ENCODE results near the gene SHROOM3.
"Not testable (repeated sequence)": the region's sequence is repeated elsewhere in the genome, so short reads cannot be mapped to it uniquely, and the experiment has no call there.

SHROOM3 gene

DNA sequence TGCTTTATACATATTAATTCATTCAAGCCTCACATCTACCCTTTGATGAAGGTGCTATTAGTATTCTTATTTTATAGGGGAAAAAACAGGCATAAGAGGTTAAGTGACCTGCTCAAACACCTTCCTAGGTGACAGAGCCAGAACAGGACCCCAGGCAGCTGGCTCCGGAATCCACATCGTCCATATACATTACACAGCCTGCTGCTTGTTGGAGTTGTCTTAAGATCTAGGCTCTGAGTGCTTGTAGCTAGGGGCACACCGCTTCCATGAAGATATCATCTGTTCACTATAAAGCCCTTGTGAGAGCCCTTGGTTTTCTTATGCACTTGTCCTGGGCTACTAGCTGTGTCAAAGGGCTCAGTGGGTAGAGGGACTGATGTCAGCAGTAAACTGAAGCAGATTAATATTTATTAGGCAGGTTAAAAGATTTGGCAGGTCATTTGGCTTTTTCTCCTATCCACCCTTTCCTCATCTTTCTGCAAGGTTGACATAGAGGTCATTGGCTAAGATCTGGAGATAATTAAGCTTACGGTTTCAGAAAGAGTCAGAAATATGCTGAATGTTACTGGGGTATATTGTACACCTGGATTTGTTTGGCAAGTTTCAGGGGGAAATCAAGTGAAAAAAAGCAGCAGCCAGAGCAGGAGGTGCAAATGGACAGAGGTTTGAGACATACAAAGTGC is 267.6 kb downstream of the SHROOM3 start:
- no peak for DNase-seq

- no peak for DNase-seq
These were observed 268.1 kb downstream of the SHROOM3 start for GRCh38 chr4:76703123-76703490.

GRCh38 chr4:76703676-76704075 is 268.6 kb downstream of the SHROOM3 start:
- no peak for DNase-seq

- no peak for DNase-seq
These were observed 269.3 kb downstream of the SHROOM3 start for GRCh38 chr4:76704133-76704881.

DNA sequence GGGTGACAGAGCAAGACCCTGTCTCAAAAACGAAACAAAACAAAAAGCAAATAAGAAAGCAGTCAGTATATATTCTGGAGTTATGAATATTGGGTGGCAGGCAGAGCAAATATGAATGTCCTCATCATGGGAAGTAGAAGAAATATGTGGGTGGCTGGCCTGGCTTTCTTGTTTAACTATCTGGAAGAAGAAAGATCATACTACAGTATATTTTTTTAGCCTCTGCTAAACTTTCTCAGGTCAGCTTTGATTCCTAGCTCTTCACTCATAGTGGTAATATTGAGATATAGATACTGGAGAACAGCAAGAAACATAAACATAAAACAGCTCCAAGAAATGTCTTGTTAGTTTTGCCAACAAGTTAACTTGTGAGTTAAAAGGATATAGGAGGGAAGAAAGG is 270.4 kb downstream of the SHROOM3 start:
- no peak for DNase-seq

- DNase-seq = no peak
These were observed 271.6 kb downstream of the SHROOM3 start for GRCh38 chr4:76706581-76706980.

DNA sequence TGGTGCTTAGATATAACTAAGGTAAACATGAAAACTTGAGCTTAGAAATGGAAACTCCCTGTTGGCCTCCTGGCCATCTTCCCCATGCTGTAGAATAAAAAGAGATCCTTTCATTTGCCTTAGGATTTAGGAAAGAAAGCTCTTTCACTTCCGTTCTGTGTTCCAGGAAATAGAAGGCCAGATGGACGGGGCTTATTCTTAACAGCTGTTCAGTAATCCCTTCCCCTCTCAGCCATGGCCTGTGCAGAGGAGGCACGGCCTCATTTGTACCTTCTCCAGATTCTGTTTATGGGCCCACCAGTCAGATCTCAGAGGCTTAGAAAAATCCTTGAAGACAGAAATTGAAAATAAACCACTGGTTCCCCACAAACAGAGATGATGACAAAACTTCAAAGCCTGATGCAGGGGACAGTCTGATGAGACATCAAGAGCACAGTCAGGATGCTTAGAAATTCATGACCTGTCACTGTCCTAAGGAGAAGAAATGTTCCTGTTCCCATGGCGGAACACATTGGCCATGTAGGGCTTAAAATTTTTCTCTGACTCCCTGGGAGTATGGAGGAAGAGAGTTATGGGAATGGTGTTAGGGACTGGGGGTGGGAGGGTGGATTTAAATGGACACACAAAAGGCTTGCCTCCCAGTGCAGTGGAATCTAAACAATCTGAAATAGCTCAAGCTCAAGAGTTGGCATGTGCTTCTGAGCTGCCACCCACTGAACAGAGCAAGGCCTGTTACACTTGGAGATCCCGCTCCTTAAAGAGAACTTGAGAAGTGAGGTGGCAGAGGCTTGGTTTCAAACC is 274.1 kb downstream of the SHROOM3 start:
- DNase-seq = no peak

GRCh38 chr4:76709772-76710090 is 274.7 kb downstream of the SHROOM3 start:
- no peak for DNase-seq

GRCh38 chr4:76712564-76712963 is 277.5 kb downstream of the SHROOM3 start:
- DNase-seq = no peak

- no peak for DNase-seq
These were observed 279.2 kb downstream of the SHROOM3 start for GRCh38 chr4:76714226-76714625.

DNA sequence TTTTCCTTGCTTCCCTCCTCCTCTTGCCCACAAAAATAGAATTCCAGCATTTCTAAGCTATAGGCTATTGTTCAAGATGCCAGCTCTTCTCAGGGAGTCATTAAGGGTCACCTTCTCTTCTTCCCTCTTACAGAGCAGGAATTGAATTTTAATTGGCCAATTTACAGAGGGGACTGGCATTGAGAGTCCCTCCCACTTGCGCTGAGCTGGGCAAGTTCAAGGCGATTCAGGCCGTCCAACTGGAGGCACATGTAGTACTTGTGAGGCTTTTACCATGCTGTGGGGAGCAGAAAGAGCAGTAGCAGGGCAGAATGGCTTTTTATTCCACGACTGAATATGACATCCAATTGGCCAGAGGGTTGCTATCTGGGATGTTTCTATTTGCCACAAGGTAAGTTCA is 281.0 kb downstream of the SHROOM3 start:
- DNase-seq = no peak

DNA sequence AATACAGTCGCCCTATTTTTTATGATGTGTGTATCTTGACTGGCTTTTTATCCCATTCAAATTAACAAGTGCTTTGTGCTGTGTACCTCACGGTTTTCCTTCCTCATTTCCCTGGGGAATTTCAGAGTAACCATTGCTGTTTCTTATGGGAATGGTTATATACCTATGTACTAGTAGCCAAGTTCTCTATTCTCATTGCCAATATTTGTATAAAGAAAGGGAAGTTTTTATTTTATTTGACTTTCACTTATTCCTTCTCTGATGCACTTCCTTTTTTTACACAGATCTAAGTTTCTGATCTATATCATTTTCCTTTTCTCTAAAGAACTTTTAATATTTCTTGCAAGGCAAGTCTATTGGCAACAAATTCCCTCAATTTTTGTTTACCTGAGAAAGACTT is 281.6 kb downstream of the SHROOM3 start:
- no peak for DNase-seq

GRCh38 chr4:76717431-76717830 is 282.4 kb downstream of the SHROOM3 start:
- no peak for DNase-seq

- no peak for DNase-seq
These were observed 283.0 kb downstream of the SHROOM3 start for GRCh38 chr4:76718021-76718420.

GRCh38 chr4:76718831-76719230 is 283.8 kb downstream of the SHROOM3 start:
- no peak for DNase-seq

DNA sequence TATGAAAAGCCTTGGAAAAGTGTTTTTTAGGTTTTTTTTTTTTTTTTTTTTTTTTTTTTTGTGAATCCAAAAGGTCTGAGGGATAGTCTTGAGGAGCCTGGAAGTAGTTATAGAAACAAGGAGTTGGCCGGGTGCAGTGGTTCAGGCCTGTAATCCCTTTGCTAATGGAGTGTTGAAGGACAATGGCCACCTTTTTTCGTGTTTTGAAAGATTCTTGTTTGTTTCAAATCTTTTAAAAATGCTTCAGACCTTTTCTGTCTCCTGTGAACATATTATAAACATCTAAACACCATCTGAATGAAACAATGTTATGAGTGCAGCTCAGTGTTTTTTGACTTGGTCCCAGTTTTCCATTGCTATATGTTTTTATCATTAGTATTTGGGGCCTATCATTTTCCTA is 285.1 kb downstream of the SHROOM3 start:
- DNase-seq = no peak

GRCh38 chr4:76722146-76722545 is 287.1 kb downstream of the SHROOM3 start:
- DNase-seq = not testable (repeated sequence)

GRCh38 chr4:76722838-76723237 is 287.8 kb downstream of the SHROOM3 start:
- DNase-seq = no peak

- DNase-seq = no peak
These were observed 288.3 kb downstream of the SHROOM3 start for GRCh38 chr4:76723373-76723772.

- DNase-seq = no peak
These were observed 288.9 kb downstream of the SHROOM3 start for GRCh38 chr4:76723924-76724323.

- DNase-seq = no peak
These were observed 290.0 kb downstream of the SHROOM3 start for GRCh38 chr4:76725039-76725438.

DNA sequence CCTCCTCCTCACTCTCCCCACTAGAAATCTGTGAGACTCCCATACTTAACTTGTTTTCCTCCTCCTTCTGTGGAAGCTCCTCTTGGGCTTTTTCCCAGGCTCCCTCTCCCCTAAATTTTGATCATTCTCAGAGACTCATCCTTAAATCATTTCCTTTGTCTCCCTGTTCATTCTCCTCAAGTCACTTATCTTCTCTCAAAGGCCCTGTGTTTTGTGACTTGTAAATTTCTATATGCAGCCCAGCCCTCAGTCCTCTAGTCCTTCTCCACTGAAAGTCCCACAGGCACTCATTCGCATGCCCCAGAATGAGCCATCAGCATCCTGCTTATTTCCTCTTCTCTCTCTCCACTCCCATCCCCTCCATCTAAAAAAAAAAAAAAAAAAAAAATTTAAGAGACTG is 291.1 kb downstream of the SHROOM3 start:
- DNase-seq = no peak

GRCh38 chr4:76726631-76727030 is 291.6 kb downstream of the SHROOM3 start:
- DNase-seq = no peak

- DNase-seq = not testable (repeated sequence)
These were observed 292.9 kb downstream of the SHROOM3 start for GRCh38 chr4:76727934-76728333.

Measured in DMS79 treated with DMSO at 0.1 percent for 48 hours (cell line).